Trophoblast cell (in vitro differentiated cells and primary cell): Measurements from ENCODE around the gene OGFOD3.
A peak's percentile ranks its signal among the peaks of the same experiment; 100 is the strongest.

Experiments
- DNase-seq, 2 donors: peaks; one replicate each; pipeline ENCODE4 v3.0.0-alpha.2; 2016
- H2AFZ ChIP-seq: 2 replicates; pipeline ENCODE4 v1.6.1; 2013; ENCODE audit warnings: low read length, moderate library complexity, mild to moderate bottlenecking; ENCODE audit not compliant: insufficient read depth, poor library complexity
- H2AK5ac ChIP-seq: 2 replicates; pipeline ENCODE4 v1.6.1; 2013; ENCODE audit warnings: mild to moderate bottlenecking, low read length
- H2BK120ac ChIP-seq: 2 replicates; pipeline ENCODE4 v1.6.1; 2013; ENCODE audit warnings: low read length, mild to moderate bottlenecking, moderate library complexity; ENCODE audit not compliant: insufficient read depth, poor library complexity
- H2BK12ac ChIP-seq: 2 replicates; pipeline ENCODE4 v1.6.1; 2013; ENCODE audit warnings: mild to moderate bottlenecking, low read length, moderate library complexity
- H2BK5ac ChIP-seq: 2 replicates; pipeline ENCODE4 v1.6.1; 2013; ENCODE audit warnings: low read length, low read depth, moderate library complexity, mild to moderate bottlenecking; ENCODE audit not compliant: poor library complexity
- H3K14ac ChIP-seq: 2 replicates; pipeline ENCODE4 v1.6.1; 2013; ENCODE audit warnings: mild to moderate bottlenecking, low read length
- H3K18ac ChIP-seq: 2 replicates; pipeline ENCODE4 v1.6.1; 2013; ENCODE audit warnings: mild to moderate bottlenecking, low read length
- H3K23ac ChIP-seq: 2 replicates; pipeline ENCODE4 v1.6.1; 2013; ENCODE audit warnings: low read length
- H3K27ac ChIP-seq: 2 replicates; pipeline ENCODE4 v1.5.1; 2013; ENCODE audit warnings: low read depth, mild to moderate bottlenecking, inconsistent platforms, low read length, moderate library complexity
- H3K27me3 ChIP-seq: 2 replicates; pipeline ENCODE4 v1.6.1; 2013; ENCODE audit warnings: inconsistent platforms, mild to moderate bottlenecking, low read length, moderate library complexity; ENCODE audit not compliant: insufficient read depth
- H3K36me3 ChIP-seq, 2 experiments: 1 replicate in 1 of 2; 2 replicates in 1 of 2; pipeline ENCODE4 v1.6.1; 2013; ENCODE audit warnings: low read length in 2 of 2, mild to moderate bottlenecking in 2 of 2, moderate library complexity in 1 of 2; ENCODE audit not compliant: insufficient read depth in 2 of 2, control insufficient read depth in 1 of 2
- H3K4ac ChIP-seq: 2 replicates; pipeline ENCODE4 v1.6.1; 2013; ENCODE audit warnings: low read depth, mild to moderate bottlenecking, low read length, moderate library complexity
- H3K4me1 ChIP-seq, 2 experiments: 1 replicate in 1 of 2; 2 replicates in 1 of 2; pipeline ENCODE4 v1.6.1; 2013; ENCODE audit warnings: low read length in 2 of 2, mild to moderate bottlenecking in 2 of 2, moderate library complexity in 1 of 2; ENCODE audit not compliant: insufficient read depth in 2 of 2, control insufficient read depth in 1 of 2
- H3K4me2 ChIP-seq: 2 replicates; pipeline ENCODE4 v1.6.1; 2013; ENCODE audit warnings: inconsistent platforms, mild to moderate bottlenecking, low read length, moderate library complexity
- H3K4me3 ChIP-seq: 2 replicates; pipeline ENCODE4 v1.5.1; 2013; ENCODE audit warnings: mild to moderate bottlenecking, low read depth, low read length, inconsistent platforms
- H3K79me1 ChIP-seq: one replicate; pipeline ENCODE4 v1.6.1; 2013; ENCODE audit warnings: low read length
- H3K79me2 ChIP-seq: 2 replicates; pipeline ENCODE4 v1.6.1; 2013; ENCODE audit warnings: low read length, mild to moderate bottlenecking; ENCODE audit not compliant: control insufficient read depth, insufficient read depth, poor library complexity
- H3K9ac ChIP-seq: 2 replicates; pipeline ENCODE4 v1.6.1; 2013; ENCODE audit warnings: mild to moderate bottlenecking, low read length
- H3K9me3 ChIP-seq: 2 replicates; pipeline ENCODE4 v1.6.1; 2013; ENCODE audit warnings: low read depth, mild to moderate bottlenecking, control low read depth, inconsistent platforms, low read length; ENCODE audit not compliant: insufficient read depth
- H4K12ac ChIP-seq: 2 replicates; pipeline ENCODE4 v1.6.1; 2013; ENCODE audit warnings: low read depth, mild to moderate bottlenecking, low read length, moderate library complexity
- H4K8ac ChIP-seq: 2 replicates; pipeline ENCODE4 v1.6.1; 2013; ENCODE audit warnings: low read depth, mild to moderate bottlenecking, low read length, moderate library complexity
- H4K91ac ChIP-seq: one replicate; pipeline ENCODE4 v1.6.1; 2013; ENCODE audit warnings: low read depth, mild to moderate bottlenecking, low read length, moderate library complexity
- WGBS: extraction: QIAGEN DNeasy Blood & Tissue Kit; methylation state at CpG from one replicate; pipeline ENCODE4 v1.1.7; 2013; ENCODE audit warnings: missing lambda C conversion rate; ENCODE audit not compliant: insufficient read length, insufficient coverage; ENCODE audit errors: extremely low coverage; 5-methylcytosine and 5-hydroxymethylcytosine counted together

Gene OGFOD3

DNA sequence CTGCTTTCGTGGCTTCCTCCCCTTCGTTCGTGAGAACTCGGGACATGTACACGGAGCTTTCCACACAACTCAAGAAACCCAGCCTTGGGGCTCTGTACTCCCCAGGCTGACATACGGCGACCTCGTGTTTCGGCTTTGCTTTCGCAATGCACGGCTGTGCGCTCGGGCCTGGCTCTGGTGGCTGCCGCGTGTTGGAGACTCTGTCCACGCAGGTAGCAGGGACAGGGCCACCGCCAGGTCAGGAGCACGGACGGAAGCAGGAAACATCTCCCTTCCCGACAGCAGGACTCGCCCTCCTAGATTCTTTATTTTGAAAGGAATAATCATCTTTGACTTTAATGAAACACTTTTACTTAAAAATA is 29.5 kb downstream of the OGFOD3 start:
- no peak overlapping the region for H3K14ac ChIP-seq
- H2BK120ac ChIP-seq, result no peak overlapping the region
- H3K9me3 ChIP-seq, result no peaks in the 10 kb centered on the region
- no peak overlapping the region for H2AK5ac ChIP-seq
- DNase-seq, result no peak
- H2AFZ ChIP-seq, result no peak overlapping the region
- no peak overlapping the region for H3K23ac ChIP-seq
- no peak overlapping the region for H3K4me2 ChIP-seq
- H4K8ac ChIP-seq, result no peak overlapping the region
- H4K12ac ChIP-seq, result no peak overlapping the region
- no peaks in the 10 kb centered on the region for H3K79me1 ChIP-seq
- H3K27me3 ChIP-seq, result no peaks in the 10 kb centered on the region
- no peak overlapping the region for H2BK5ac ChIP-seq
- H3K27ac ChIP-seq, result no peak overlapping the region
- H3K4ac ChIP-seq, result no peak overlapping the region
- no peak overlapping the region for H4K91ac ChIP-seq
- H3K36me3 ChIP-seq, result peaks cover 3 to 9% of the 10 kb centered on the region in 2 experiments
- no peak overlapping the region for H2BK12ac ChIP-seq
- H3K4me3 ChIP-seq, result no peak overlapping the region
- peaks cover 0 to 3% of the 10 kb centered on the region in 2 experiments for H3K4me1 ChIP-seq
- WGBS, result no CpG with 5 or more reads among the region's 21 CpGs
- no peak overlapping the region for H3K18ac ChIP-seq
- H3K79me2 ChIP-seq, result no peaks in the 10 kb centered on the region
- H3K9ac ChIP-seq, result no peak overlapping the region

DNA sequence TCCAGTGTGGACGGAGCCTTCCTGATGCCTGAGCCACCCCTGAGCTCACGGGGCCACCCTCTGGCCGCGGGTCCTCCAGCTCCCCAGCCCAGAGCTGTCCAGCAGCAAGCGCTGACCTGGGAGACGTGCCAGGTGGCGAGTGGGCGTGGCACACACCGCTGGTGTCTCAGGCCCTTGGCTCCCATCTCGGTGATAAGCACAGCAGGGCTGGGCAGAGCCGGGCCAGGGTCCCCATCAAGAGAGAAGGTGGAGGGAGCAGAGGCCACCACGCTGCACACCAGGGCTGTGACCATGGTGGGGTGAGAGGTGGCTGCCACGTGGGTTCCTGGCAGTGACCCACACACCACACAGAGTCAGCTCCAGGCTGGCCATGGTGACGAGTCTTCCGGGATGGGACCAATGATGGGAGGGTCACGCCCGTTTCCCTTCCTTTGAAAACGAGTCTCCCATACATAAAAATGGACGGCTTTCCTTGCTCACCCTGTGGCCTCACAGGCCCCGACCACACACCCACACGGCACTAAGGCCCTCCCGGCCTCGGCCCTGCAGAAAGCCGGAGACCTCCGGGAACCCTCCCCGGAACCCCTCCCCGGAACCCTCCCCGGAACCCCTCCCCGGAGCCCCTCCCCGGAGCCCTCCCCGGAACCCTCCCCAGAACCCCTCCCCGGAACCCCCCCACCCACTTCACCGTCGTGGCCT is 30.0 kb downstream of the OGFOD3 start:
- peaks cover 3 to 9% of the 10 kb centered on the region in 2 experiments for H3K36me3 ChIP-seq
- H4K12ac ChIP-seq, result no peak overlapping the region
- no peak overlapping the region for H3K27ac ChIP-seq
- no peak overlapping the region for H3K18ac ChIP-seq
- H3K27me3 ChIP-seq, result no peaks in the 10 kb centered on the region
- no peak overlapping the region for H2AFZ ChIP-seq
- H3K4ac ChIP-seq, result no peak overlapping the region
- H2BK120ac ChIP-seq, result no peak overlapping the region
- H3K4me1 ChIP-seq, result peaks cover 0 to 3% of the 10 kb centered on the region in 2 experiments
- H2BK12ac ChIP-seq, result no peak overlapping the region
- no peaks in the 10 kb centered on the region for H3K79me1 ChIP-seq
- no peak overlapping the region for H2BK5ac ChIP-seq
- H3K4me2 ChIP-seq, result no peak overlapping the region
- no peak overlapping the region for H4K8ac ChIP-seq
- H3K9me3 ChIP-seq, result no peaks in the 10 kb centered on the region
- no peaks in the 10 kb centered on the region for H3K79me2 ChIP-seq
- no peak overlapping the region for H3K4me3 ChIP-seq
- H4K91ac ChIP-seq, result no peak overlapping the region
- H3K9ac ChIP-seq, result no peak overlapping the region
- no peak overlapping the region for H2AK5ac ChIP-seq
- H3K14ac ChIP-seq, result no peak overlapping the region
- H3K23ac ChIP-seq, result no peak overlapping the region
- peak in 1 of 2 donors; percentile 29 for DNase-seq
- WGBS, result no CpG with 5 or more reads among the region's 34 CpGs

DNA sequence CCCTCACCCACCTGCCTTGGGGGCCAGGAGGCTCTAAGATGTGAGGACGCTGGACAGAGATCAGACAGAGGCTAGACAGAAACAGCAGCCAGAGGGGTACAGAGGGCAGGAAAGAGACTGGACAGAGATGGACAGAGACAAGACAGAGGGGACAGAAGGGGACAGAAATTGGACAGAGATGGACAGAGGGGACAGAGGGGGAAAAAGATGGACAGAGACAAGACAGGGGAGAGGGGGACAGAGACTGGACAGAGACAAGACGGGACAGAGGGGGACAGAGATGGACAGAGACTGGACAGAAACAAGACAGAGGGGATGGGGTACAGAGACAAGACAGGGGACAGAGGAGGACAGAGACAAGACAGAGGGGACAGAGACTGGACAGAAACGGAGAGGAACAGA is 30.7 kb downstream of the OGFOD3 start:
- H3K18ac ChIP-seq, result no peak overlapping the region
- H3K36me3 ChIP-seq, result peaks cover 0 to 7% of the 10 kb centered on the region in 2 experiments
- H2AFZ ChIP-seq, result no peak overlapping the region
- H4K91ac ChIP-seq, result no peak overlapping the region
- no CpG with 5 or more reads among the region's 3 CpGs for WGBS
- no peaks in the 10 kb centered on the region for H3K9me3 ChIP-seq
- no peak overlapping the region for H3K23ac ChIP-seq
- no peak overlapping the region for H2BK12ac ChIP-seq
- H2AK5ac ChIP-seq, result no peak overlapping the region
- DNase-seq, result no peak
- H2BK120ac ChIP-seq, result no peak overlapping the region
- H4K8ac ChIP-seq, result no peak overlapping the region
- H3K4me3 ChIP-seq, result no peak overlapping the region
- H3K14ac ChIP-seq, result no peak overlapping the region
- no peak overlapping the region for H2BK5ac ChIP-seq
- H3K79me1 ChIP-seq, result no peaks in the 10 kb centered on the region
- H3K4me2 ChIP-seq, result no peak overlapping the region
- H3K27me3 ChIP-seq, result no peaks in the 10 kb centered on the region
- peaks cover 0 to 3% of the 10 kb centered on the region in 2 experiments for H3K4me1 ChIP-seq
- no peak overlapping the region for H4K12ac ChIP-seq
- no peak overlapping the region for H3K4ac ChIP-seq
- no peak overlapping the region for H3K9ac ChIP-seq
- H3K79me2 ChIP-seq, result no peaks in the 10 kb centered on the region
- no peak overlapping the region for H3K27ac ChIP-seq

DNA sequence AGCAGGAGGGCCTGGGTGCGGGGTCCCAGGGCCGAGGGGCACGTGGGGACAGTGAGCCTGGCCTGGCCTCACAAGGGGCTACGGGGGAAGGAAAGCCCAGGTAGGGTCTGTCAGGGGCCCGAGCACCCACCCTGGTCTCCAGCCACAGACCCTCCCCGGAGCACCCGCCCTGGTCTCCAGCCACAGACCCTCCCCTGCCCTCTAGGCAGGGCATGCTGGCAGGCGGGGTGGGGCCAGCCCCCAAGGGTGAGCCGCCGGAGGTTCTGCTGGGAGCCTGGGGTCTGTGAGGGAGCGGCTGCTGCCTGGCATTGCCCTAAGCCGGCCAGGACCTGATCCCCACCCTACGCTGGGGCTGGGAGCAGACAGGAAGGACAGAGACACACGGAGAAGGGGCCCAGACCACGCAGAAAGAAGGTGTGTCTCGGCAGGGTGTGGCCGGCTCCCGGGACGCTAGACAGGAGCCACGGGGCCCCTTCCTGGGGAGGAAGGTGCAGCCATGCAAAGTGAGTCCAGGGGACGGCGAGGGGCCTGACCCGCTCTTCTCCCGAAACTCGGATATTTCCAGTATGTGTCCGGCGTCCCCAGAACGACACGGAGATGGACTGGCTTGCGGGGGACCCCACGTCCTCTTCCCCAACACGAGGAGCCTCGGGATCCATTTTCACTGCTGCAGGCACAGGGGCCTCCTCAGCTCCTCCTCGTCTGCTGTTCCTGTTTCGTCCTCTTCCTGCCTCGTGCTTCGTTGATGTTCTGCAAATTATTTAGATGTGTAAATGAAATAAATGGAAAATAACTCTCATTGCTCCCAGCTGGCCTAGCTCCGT is 31.3 kb downstream of the OGFOD3 start:
- WGBS, result no CpG with 5 or more reads among the region's 38 CpGs
- no peak for DNase-seq

More for the DNA sequence above, 31.3 kb downstream of the OGFOD3 start:
- H3K4me3 ChIP-seq, result no peak overlapping the region
- H3K79me1 ChIP-seq, result no peaks in the 10 kb centered on the region
- H2BK120ac ChIP-seq, result no peak overlapping the region
- no peak overlapping the region for H4K8ac ChIP-seq
- no peak overlapping the region for H2AK5ac ChIP-seq
- H3K9me3 ChIP-seq, result no peaks in the 10 kb centered on the region
- H3K18ac ChIP-seq, result no peak overlapping the region
- no peaks in the 10 kb centered on the region for H3K4me1 ChIP-seq
- H3K27me3 ChIP-seq, result no peaks in the 10 kb centered on the region
- no peak overlapping the region for H3K27ac ChIP-seq
- H2BK5ac ChIP-seq, result no peak overlapping the region
- H3K79me2 ChIP-seq, result no peaks in the 10 kb centered on the region
- no peak overlapping the region for H3K9ac ChIP-seq
- peaks cover 0 to 4% of the 10 kb centered on the region in 2 experiments for H3K36me3 ChIP-seq
- no peak overlapping the region for H4K91ac ChIP-seq
- H3K14ac ChIP-seq, result no peak overlapping the region
- H3K23ac ChIP-seq, result no peak overlapping the region
- H2AFZ ChIP-seq, result no peak overlapping the region
- H2BK12ac ChIP-seq, result no peak overlapping the region
- no peak overlapping the region for H3K4ac ChIP-seq
- no peak overlapping the region for H4K12ac ChIP-seq
- no peak overlapping the region for H3K4me2 ChIP-seq
